HEK293 (cell line): Measurements from ENCODE around the gene PLCL1.

ENCODE experiments used
- CTCF ChIA-PET: fragments of 350-600 bp; formaldehyde crosslinking; extraction: SDS; loops from one replicate; lab custom pipeline; 2021; ENCODE audit warnings: antibody characterized with exemption; lab: Yijun Ruan, JAX
- POLR2A ChIA-PET: fragments of 300-600 bp; formaldehyde crosslinking; extraction: SDS; loops from one replicate; lab custom pipeline; 2020; ENCODE audit warnings: antibody characterized with exemption, inconsistent platforms; lab: Yijun Ruan, JAX
- H3K27ac ChIP-seq: fragments of 200-500 bp; sonication (Bioruptor generic); 2 replicates; pipeline ENCODE4 v1.5.1; 2014; ENCODE audit warnings: low read depth, low read length, control low read depth, inconsistent platforms; ENCODE audit errors: extremely low read depth
- H3K36me3 ChIP-seq, 2 experiments: fragments of 200-500 bp in 1 of 2; sonication (Bioruptor generic) in 1 of 2; 1 replicate in 1 of 2; 2 replicates in 1 of 2; pipeline ENCODE4 v1.5.1; 2014 to 2017; ENCODE audit warnings: inconsistent platforms in 2 of 2, low read length in 2 of 2; ENCODE audit not compliant: control insufficient read depth in 2 of 2, insufficient read depth in 1 of 2
- H3K4me1 ChIP-seq: fragments of 200-500 bp; sonication (Bioruptor generic); 2 replicates; pipeline ENCODE4 v1.5.1; 2014; ENCODE audit warnings: mild to moderate bottlenecking, low read length, inconsistent platforms; ENCODE audit not compliant: control insufficient read depth, insufficient read depth
- H3K4me3 ChIP-seq: 2 replicates; pipeline ENCODE4 v1.5.1; 2011; ENCODE audit warnings: low read depth, mild to moderate bottlenecking, control low read depth, low read length, moderate library complexity
- H3K9me3 ChIP-seq: fragments of 200-500 bp; sonication (Bioruptor generic); 2 replicates; pipeline ENCODE4 v1.5.1; 2014; ENCODE audit warnings: low read depth, low read length, inconsistent platforms; ENCODE audit not compliant: control insufficient read depth, insufficient read depth
- EGR2 ChIP-seq: fragments of 450-650 bp; formaldehyde crosslinking; IDR thresholded peaks from 2 replicates; pipeline ENCODE4 v1.5.1; 2016; ENCODE audit warnings: low read depth, missing biosample characterization, missing genetic modification characterization
- GLI2 ChIP-seq: fragments of 450-650 bp; formaldehyde crosslinking; IDR thresholded peaks from 2 replicates; pipeline ENCODE4; 2017; ENCODE audit warnings: missing biosample characterization, missing genetic modification characterization, low read depth, borderline replicate concordance
- KLF1 ChIP-seq: fragments of 450-650 bp; formaldehyde crosslinking; IDR thresholded peaks from 2 replicates; pipeline ENCODE4 v1.5.1; 2016; ENCODE audit warnings: missing biosample characterization, missing genetic modification characterization
- ZBTB7A ChIP-seq: fragments of 450-650 bp; formaldehyde crosslinking; IDR thresholded peaks from 2 replicates; pipeline ENCODE4 v1.5.1; 2016; ENCODE audit warnings: low read depth, missing biosample characterization, missing genetic modification characterization
- ZFHX2 ChIP-seq: fragments of 450-650 bp; formaldehyde crosslinking; conservative IDR thresholded peaks from 2 replicates; pipeline ENCODE4 v1.5.1; 2016; ENCODE audit warnings: missing biosample characterization, missing genetic modification characterization
- ZNF19 ChIP-seq: fragments of 450-650 bp; formaldehyde crosslinking; IDR thresholded peaks from 2 replicates; pipeline ENCODE4; 2016; ENCODE audit warnings: missing biosample characterization, missing genetic modification characterization, low read depth
- ZNF239 ChIP-seq: fragments of 450-650 bp; formaldehyde crosslinking; IDR thresholded peaks from 2 replicates; pipeline ENCODE4 v1.5.1; 2016; ENCODE audit warnings: missing biosample characterization, missing genetic modification characterization
- ZNF350 ChIP-seq: fragments of 450-650 bp; formaldehyde crosslinking; IDR thresholded peaks from 2 replicates; pipeline ENCODE4 v1.5.0; 2017; ENCODE audit warnings: missing biosample characterization, mild to moderate bottlenecking, missing genetic modification characterization
- ZNF747 ChIP-seq: fragments of 450-650 bp; formaldehyde crosslinking; IDR thresholded peaks from 2 replicates; pipeline ENCODE4 v1.5.1; 2016; ENCODE audit warnings: missing biosample characterization, missing genetic modification characterization
- ZSCAN4 ChIP-seq: fragments of 450-650 bp; formaldehyde crosslinking; IDR thresholded peaks from 2 replicates; pipeline ENCODE4 v1.5.1; 2017; ENCODE audit warnings: missing biosample characterization, missing genetic modification characterization
- TF ChIP-seq, protein P1 (sequence below): fragments of 450-650 bp; formaldehyde crosslinking; conservative IDR thresholded peaks from 2 replicates; pipeline ENCODE4 v1.5.1; 2016; ENCODE audit warnings: low read depth, missing biosample characterization, missing genetic modification characterization
- TF ChIP-seq, protein P2 (sequence below): fragments of 450-650 bp; formaldehyde crosslinking; IDR thresholded peaks from 2 replicates; pipeline ENCODE4 v1.5.1; 2017; ENCODE audit warnings: missing biosample characterization, missing genetic modification characterization
- TF ChIP-seq, protein P3 (sequence below): fragments of 450-650 bp; IDR thresholded peaks from 2 replicates; pipeline ENCODE4 v1.5.1; 2018; ENCODE audit warnings: missing biosample characterization, mild to moderate bottlenecking, missing genetic modification characterization
- TF ChIP-seq, protein P4 (sequence below): fragments of 450-650 bp; formaldehyde crosslinking; IDR thresholded peaks from 2 replicates; pipeline ENCODE4 v1.5.1; 2016; ENCODE audit warnings: missing biosample characterization, missing genetic modification characterization

Gene PLCL1

GRCh38 chr2:197998702-197999101, 194.3 kb downstream of the PLCL1 start:
- CTCF ChIA-PET: interaction anchor here (0.9 kb wide), 1 partner anchor 17 kb away, joined by 4 read pairs; no protein-coding TSS in a partner anchor
- 0 out of 2 replicates have a peak, but pooled peaks have one; percentile 42 for TF ChIP-seq ZFHX2
- TF ChIP-seq, protein P1, sequence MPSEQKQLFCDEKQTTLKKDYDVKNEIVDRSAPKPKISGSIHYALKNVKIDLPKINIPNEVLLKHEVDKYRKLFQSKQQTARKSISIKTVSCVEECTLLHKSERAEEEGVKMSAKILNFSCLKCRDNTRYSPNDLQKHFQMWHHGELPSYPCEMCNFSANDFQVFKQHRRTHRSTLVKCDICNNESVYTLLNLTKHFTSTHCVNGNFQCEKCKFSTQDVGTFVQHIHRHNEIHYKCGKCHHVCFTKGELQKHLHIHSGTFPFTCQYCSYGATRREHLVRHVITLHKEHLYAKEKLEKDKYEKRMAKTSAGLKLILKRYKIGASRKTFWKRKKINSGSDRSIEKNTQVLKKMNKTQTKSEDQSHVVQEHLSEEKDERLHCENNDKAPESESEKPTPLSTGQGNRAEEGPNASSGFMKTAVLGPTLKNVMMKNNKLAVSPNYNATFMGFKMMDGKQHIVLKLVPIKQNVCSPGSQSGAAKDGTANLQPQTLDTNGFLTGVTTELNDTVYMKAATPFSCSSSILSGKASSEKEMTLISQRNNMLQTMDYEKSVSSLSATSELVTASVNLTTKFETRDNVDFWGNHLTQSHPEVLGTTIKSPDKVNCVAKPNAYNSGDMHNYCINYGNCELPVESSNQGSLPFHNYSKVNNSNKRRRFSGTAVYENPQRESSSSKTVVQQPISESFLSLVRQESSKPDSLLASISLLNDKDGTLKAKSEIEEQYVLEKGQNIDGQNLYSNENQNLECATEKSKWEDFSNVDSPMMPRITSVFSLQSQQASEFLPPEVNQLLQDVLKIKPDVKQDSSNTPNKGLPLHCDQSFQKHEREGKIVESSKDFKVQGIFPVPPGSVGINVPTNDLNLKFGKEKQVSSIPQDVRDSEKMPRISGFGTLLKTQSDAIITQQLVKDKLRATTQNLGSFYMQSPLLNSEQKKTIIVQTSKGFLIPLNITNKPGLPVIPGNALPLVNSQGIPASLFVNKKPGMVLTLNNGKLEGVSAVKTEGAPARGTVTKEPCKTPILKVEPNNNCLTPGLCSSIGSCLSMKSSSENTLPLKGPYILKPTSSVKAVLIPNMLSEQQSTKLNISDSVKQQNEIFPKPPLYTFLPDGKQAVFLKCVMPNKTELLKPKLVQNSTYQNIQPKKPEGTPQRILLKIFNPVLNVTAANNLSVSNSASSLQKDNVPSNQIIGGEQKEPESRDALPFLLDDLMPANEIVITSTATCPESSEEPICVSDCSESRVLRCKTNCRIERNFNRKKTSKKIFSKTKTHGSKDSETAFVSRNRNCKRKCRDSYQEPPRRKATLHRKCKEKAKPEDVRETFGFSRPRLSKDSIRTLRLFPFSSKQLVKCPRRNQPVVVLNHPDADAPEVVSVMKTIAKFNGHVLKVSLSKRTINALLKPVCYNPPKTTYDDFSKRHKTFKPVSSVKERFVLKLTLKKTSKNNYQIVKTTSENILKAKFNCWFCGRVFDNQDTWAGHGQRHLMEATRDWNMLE (tag by site-specific recombination): no peak
- TF ChIP-seq GLI2: no peak
- TF ChIP-seq, protein P2, sequence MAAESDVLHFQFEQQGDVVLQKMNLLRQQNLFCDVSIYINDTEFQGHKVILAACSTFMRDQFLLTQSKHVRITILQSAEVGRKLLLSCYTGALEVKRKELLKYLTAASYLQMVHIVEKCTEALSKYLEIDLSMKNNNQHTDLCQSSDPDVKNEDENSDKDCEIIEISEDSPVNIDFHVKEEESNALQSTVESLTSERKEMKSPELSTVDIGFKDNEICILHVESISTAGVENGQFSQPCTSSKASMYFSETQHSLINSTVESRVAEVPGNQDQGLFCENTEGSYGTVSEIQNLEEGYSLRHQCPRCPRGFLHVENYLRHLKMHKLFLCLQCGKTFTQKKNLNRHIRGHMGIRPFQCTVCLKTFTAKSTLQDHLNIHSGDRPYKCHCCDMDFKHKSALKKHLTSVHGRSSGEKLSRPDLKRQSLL (tag by site-specific recombination): no peak
- no peak for TF ChIP-seq KLF1 (tag by site-specific recombination)
- TF ChIP-seq ZNF747 (tag by site-specific recombination): no peak
- TF ChIP-seq, protein P3, sequence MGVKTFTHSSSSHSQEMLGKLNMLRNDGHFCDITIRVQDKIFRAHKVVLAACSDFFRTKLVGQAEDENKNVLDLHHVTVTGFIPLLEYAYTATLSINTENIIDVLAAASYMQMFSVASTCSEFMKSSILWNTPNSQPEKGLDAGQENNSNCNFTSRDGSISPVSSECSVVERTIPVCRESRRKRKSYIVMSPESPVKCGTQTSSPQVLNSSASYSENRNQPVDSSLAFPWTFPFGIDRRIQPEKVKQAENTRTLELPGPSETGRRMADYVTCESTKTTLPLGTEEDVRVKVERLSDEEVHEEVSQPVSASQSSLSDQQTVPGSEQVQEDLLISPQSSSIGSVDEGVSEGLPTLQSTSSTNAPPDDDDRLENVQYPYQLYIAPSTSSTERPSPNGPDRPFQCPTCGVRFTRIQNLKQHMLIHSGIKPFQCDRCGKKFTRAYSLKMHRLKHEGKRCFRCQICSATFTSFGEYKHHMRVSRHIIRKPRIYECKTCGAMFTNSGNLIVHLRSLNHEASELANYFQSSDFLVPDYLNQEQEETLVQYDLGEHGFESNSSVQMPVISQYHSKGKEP: no peak
- TF ChIP-seq, protein P4, sequence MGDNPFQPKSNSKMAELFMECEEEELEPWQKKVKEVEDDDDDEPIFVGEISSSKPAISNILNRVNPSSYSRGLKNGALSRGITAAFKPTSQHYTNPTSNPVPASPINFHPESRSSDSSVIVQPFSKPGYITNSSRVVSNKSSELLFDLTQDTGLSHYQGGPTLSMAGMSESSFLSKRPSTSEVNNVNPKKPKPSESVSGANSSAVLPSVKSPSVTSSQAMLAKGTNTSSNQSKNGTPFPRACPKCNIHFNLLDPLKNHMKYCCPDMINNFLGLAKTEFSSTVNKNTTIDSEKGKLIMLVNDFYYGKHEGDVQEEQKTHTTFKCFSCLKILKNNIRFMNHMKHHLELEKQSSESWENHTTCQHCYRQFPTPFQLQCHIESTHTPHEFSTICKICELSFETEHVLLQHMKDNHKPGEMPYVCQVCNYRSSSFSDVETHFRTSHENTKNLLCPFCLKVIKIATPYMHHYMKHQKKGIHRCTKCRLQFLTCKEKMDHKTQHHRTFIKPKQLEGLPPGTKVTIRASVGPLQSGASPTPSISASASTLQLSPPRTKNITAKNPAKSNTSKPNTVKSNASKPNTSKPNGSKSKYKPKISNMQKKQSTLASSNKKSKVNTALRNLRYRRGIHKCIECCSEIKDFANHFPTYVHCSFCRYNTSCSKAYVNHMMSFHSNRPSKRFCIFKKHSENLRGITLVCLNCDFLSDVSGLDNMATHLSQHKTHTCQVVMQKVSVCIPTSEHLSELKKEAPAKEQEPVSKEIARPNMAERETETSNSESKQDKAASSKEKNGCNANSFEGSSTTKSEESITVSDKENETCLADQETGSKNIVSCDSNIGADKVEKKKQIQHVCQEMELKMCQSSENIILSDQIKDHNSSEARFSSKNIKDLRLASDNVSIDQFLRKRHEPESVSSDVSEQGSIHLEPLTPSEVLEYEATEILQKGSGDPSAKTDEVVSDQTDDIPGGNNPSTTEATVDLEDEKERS (tag by site-specific recombination): no peak
- TF ChIP-seq ZBTB7A (tag by site-specific recombination): no peak
- TF ChIP-seq EGR2 (tag by site-specific recombination): 0 out of 2 replicates have a peak, but pooled peaks have one; percentile 13
- no peak for TF ChIP-seq ZNF350 (tag by site-specific recombination)
- TF ChIP-seq ZNF19: no peak
- TF ChIP-seq ZSCAN4: no peak
- no peak for TF ChIP-seq ZNF239 (tag by site-specific recombination)
- H3K4me1 ChIP-seq: no peaks in the 10 kb centered on the region
- H3K27ac ChIP-seq: no peak overlapping the region
- no peaks in the 10 kb centered on the region for H3K9me3 ChIP-seq
- POLR2A ChIA-PET: no interaction called here
- no peaks in the 10 kb centered on the region for H3K36me3 ChIP-seq
- H3K4me3 ChIP-seq: no peak overlapping the region
